HG02884 (cell line): Measurements from ENCODE around the gene ETF1.

Experiments
- ATAC-seq: cut with Tn5 transposase; IDR thresholded peaks from one replicate; pipeline ENCODE4 v1.9.1; 2021; ENCODE audit warnings: mild to moderate bottlenecking, moderate library complexity; ENCODE audit not compliant: unreplicated experiment

The ETF1 gene

GRCh38 chr5:138464388-138465260 lies 78.4 kb downstream of the ETF1 start:
- ATAC-seq, result peak; percentile 65

GRCh38 chr5:138464008-138464387 lies 79.0 kb downstream of the ETF1 start:
- ATAC-seq, result peak; percentile 31

- ATAC-seq, result no peak
Measured at GRCh38 chr5:138463419-138464007, 79.5 kb downstream of the ETF1 start.

GRCh38 chr5:138461343-138462125 lies 81.5 kb downstream of the ETF1 start:
- ATAC-seq, result no peak

GRCh38 chr5:138460032-138460693 lies 82.9 kb downstream of the ETF1 start:
- ATAC-seq, result no peak

- ATAC-seq, result no peak
Measured at GRCh38 chr5:138459311-138459933, 83.6 kb downstream of the ETF1 start.

GRCh38 chr5:138458856-138459255 lies 84.2 kb downstream of the ETF1 start:
- ATAC-seq, result no peak

GRCh38 chr5:138458384-138458783 lies 84.7 kb downstream of the ETF1 start:
- ATAC-seq, result no peak

GRCh38 chr5:138457531-138458275 lies 85.3 kb downstream of the ETF1 start:
- no peak for ATAC-seq
